Amniotic epithelial cell (primary cell): ENCODE results near the gene UBR3.
"Not testable (repeated sequence)": the region's sequence is repeated elsewhere in the genome, so short reads cannot be mapped to it uniquely, and the experiment has no call there.

Experiments used
- DNase-seq: peaks from one replicate; pipeline ENCODE4 v3.0.0-alpha.2; 2010; ENCODE audit warnings: low read depth

UBR3 gene

DNA sequence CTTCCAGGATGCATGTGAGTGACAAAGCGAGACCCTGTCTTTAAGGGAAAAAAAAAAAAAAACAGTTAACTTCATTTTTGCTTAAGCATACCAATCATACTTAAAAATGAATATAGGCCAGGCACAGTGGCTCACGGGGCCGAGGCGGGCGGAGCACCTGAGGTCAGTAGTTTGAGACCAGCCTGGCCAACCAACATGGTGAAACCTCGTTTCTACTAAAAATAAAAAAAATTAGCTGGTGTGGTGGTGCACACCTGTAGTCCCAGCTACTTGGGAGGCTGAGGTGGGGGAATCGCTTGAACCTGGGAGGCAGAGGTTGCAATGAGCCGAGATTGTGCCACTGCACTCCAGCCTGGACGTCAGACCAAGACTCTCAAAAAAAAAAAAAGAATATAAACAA lies 44.1 kb downstream of the UBR3 start:
- DNase-seq = not testable (repeated sequence)

DNA sequence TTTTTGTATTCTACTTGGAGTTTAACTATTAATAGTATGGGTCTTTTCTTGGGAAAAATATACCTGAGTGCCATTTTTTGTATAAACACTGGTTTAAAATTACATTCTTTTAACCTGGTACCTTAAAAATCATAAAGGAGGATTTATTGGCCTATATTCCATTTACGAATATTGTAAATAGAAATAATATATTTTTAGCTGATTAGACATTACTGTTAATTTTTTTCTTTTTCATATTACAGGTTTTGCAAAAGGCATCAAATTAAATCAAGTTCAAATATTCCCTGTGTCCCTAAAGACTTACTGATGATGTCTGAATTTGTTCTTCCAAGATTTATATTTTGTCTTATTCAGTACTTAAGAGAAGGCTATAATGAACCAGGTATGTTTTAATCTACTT lies 44.7 kb downstream of the UBR3 start:
- DNase-seq = no peak

DNA sequence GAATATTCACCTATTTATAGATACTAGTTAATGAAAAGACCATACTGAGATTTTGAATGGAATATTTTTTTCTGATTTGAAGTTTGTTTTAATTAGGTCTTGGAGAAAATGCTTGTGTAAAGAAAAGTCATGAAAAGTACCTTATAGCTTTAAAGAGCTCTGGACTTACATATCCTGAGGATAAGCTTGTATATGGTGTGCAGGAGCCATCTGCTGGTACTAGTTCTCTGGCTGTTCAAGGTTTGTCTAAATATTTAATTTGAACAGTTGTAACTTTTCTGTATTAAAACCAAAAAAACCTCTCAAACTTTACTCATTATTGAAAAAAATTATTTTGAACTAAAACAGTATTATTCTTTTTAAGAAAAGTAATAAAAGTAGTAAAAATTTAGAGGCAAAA lies 50.1 kb downstream of the UBR3 start:
- peak; percentile 46 for DNase-seq

DNA sequence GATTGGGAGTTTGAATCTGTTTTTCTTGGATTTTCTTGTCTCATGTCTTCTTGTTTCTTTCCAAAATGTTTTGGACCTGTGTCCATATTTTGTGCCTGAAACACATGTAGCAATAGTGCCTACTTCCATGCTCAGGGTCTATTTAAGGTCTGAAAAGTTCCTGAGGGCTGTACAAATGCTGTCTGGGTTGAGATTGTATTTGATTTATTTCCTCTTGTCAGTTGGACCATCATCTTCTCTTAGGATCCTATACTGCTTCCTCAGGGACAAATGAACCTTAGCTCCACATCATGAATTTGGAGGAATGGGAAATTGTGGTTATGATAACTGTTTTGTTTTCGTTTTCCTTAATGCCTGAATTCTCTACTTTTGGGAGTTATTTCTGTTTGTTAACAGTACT lies 59.9 kb downstream of the UBR3 start:
- DNase-seq = no peak

DNA sequence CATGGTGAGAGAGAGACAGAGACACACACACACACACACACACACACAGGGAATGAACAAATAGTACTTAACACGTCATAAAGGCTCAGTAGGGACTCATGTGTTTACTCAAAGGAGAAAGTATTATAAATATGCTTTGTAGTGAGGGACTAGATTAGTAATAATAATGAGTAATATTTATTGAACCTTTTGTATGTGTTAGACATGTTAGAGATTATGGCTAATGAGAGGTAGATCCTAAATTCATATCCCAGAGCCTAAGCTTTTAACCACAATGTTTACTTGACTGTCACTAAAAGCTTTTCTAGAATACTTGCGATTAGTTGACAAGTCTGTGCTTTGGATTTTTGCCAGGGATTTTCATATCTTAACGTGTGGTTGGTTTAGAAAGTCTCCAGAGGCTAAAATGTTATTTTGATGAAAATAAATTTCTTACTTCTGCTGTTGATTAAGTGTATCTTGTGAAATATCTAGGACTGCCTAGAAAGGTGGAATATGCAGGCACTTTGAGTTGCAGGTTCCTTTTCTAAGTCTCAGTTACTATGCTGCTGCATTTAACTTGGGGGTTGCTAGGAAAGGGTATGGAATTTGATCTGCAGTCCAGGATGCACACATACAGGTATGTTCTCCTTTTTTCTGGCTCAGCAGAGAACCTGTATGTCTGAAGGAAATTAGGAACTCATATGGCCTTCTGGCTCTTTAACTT lies 64.5 kb downstream of the UBR3 start:
- peak; percentile 94 for DNase-seq

DNA sequence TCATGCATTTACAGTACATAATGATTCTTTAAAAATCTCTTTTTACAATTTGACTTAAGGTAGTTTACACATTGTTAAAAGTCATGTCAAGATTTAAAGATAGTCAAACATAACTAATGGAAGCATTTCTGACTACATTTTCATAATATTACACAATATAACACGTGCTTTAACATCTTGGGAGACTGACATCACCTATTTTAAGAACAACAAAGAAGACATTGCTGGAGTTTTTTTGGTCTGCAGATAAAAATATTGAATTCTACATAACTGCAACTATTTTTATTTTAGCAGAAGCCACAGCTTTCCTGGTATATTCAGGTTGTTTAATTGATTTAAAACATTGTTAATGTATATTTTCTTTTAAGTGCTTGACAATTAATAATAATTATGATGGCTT lies 65.7 kb downstream of the UBR3 start:
- peak; percentile 55 for DNase-seq

DNA sequence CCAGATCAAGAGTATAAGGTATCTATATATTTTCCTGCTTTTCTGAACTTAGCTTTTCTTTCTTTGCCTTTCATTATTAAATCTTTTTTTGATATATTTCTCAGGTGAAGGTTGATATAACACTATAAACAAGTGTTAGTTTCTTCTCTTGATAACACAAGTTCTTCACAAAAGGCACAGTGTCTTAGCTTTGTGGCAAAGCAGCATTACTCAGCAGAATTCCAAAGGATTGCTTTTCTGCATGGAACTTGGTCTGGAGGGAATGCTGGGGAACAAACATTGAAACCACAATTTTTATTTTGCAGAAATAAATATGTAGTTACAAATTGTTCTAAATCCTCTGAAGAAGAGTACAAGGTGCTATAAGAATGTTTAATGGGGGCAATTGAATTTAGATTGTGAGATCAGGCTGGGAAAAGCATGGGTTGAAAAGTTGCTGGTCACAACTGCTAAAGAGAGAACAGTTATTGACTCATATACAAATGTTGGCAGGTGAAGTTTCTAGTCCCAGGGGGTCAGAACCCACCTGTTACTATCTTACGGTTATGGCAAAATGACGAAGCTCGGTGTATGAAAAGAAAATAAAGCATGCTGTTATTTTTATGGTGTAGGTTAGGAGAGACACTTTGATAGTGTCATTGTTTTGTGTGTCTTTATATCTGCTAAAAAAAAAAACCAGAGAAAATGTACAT lies 68.2 kb downstream of the UBR3 start:
- DNase-seq = peak; percentile 68

DNA sequence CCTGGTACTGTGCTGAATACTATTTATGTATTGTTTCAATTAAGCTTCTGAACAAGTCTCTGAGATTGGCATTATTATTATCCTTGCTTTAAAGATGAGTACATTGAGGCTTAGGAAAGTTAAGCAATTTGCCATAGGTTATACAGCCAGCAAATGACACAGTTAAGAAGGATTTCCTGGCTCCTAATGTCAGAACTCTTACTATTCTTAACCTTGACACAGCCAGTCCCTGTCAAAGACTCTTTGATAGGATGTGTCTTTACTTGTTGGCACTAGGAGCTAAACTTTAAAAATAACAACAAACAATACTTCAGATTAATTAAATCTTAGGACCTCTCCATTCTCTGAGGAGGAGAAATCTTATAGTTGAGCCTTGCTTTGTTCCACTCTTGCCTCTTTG lies 70.6 kb downstream of the UBR3 start:
- DNase-seq = no peak

DNA sequence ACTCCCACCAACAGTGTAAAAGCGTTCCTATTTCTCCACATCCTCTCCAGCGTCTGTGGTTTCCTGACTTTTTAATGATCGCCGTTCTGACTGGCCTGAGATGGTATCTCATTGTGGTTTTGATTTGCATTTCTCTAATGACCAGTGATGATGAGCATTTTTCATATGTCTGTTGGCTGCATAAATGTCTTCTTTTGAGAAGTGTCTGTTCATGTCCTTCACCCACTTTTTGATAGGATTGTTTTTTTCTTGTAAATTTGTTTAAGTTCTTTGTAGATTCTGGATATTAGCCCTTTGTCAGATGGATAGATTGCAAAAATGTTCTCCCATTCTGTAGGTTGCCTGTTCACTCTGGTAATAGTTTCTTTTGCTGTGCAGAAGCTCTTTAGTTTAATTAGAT lies 72.8 kb downstream of the UBR3 start:
- DNase-seq = not testable (repeated sequence)

DNA sequence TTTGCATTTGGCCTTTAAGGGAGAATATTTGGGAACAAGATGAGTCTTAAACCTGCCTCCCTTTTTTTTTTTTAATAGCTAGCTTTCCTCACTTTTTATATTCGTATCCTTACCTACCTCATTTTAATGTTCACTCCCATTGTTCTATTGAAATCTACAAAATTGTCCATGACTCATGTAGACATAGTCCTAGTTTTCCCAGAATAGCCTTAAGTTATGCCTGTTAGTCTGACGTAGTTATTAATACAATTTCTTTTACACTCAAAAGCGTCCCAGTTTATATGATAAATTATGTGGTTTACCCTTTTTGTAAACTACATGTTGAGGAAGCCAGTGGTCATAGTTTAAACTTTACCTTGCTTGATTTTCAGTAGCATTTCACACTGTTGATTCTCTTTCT lies 73.4 kb downstream of the UBR3 start:
- DNase-seq = no peak

DNA sequence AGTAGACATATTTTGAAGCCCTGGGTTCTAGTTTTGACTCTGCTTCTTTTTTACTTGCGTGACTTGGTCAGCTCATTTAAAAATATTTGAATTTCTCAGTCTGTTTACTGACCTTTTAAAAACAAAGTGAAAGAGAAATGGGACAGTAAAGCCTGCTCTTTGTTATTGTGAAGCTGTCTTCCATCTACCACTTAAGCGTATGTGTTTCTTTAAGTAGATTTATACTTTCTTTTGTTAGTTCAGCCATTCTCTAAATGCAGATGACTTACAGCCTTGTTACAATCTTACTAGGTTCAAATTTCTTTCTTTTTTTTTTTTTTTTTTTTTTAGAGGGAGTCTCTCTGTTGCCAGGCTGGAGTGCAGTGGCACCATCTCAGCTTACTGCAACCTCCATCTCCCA lies 79.5 kb downstream of the UBR3 start:
- DNase-seq = no peak

DNA sequence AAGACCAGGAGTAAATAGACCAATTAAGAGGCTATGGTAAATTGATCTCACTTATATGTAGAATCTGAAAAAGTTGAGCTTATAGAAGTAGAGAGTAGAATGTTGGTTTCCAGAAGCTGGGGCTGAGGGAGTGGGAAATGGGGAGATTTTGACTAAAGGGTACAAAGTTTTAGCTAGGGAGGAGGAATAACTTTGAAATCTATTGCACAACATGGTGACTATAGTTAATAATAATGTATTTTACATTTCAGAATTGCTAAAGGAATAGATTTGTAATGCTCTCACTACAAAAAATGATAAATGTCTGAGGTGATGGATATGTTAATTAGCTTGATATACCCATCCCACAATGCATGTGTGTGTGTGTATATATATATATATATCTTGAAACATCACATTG lies 82.1 kb downstream of the UBR3 start:
- no peak for DNase-seq

DNA sequence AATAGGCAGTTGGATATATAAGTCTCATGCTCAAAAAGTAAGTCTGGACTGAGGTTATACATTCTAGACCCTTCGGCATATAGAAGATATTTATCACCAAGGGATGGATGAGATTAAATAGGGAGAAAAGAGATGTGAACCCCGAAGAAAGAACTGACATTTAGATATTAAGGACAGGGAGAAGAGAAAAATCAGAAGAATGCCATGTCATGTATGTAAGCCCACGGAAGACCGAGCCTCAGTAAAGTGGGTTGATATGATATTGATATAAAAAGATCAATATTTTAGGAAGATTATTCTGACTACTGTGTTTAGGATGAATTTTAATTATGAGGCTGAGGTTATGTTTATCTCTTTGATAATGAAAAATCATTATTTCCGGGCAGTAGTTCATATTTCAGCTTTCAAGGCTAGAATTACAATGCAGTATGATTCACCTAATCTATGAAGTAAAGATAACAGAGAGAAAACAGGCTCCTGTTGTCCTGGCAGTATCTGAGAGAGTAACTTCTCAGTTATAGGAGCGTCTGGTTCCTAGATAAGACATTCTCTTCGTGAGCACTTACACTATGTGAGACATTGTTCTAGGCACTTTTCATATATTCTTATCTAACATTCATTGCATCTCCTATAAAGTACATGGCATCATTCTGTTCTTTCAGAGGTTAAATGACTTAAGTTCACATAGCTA lies 83.0 kb downstream of the UBR3 start:
- peak; percentile 85 for DNase-seq

DNA sequence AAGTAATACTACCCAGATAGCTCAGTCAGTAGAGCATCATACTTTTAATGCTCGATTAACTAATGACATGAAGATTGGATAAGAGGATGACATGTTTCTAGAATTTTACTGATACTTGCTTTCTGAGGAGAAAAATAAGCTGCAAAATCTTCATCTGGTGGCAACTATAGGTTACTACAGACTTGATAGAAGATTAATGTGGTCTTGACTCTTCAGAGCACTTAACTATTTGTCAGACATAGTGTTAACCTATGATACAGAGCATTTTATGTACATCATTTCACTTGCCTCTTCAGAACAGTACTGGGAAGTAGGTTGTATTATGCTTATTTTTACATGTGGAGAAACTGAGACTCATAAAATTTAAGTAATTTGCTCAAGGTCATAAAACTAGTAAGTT lies 83.9 kb downstream of the UBR3 start:
- no peak for DNase-seq

DNA sequence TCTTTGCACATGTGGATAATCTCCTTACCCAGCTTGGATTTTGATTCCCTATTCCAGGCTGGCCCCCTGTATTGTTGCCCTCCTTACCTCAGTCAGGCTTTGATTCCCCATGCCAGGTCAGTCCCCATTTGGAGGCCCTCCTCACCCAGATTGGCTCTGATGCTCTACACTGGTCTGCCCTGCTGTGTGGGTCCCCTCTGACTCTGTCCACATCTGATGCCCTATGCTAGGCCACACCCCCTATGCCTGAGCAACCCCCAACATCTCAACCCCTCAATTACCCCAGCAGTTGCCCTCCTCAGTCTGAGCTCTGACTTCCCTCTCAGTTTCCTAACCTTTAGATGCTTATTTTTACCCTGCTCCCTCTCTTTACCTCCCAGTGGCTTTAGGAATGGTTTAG lies 89.4 kb downstream of the UBR3 start:
- DNase-seq = no peak

DNA sequence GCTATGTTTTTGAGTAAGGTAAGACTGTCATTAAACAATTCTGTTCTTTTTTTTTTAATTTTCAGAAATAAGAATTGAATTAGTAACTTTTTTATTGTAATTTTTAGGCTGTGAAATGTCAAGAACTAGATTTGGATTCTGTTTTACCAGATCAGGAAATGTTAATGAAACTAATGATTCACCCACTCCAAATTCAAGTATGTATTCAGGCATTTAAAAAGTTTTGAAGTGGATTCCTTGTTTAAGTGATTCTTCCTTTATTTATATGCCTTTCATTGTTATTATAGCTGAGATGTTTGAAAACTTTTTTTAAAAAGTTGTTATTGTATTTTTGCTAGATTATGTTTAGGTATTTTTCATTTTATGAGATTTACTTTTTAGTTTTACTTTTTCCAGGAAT lies 96.7 kb downstream of the UBR3 start:
- DNase-seq = no peak

DNA sequence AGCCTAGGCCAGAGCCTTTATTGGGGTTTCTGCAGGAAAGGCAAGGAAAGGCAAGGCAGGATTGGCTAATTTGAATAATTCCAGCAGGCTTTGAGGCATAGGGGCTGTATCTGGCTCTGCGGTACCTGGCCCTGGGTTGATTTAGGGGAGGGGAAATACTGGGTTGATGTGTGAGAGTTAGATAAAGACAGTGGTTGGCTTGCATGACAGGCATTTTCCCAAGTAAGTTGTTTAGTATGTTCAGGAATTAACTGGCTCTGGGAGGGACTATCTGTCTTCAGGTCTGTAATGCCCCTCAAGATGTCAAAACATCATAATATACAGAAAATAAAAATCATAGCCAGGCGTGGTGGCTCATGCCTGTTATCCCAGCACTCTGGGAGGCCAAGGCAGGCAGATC lies 98.7 kb downstream of the UBR3 start:
- no peak for DNase-seq

DNA sequence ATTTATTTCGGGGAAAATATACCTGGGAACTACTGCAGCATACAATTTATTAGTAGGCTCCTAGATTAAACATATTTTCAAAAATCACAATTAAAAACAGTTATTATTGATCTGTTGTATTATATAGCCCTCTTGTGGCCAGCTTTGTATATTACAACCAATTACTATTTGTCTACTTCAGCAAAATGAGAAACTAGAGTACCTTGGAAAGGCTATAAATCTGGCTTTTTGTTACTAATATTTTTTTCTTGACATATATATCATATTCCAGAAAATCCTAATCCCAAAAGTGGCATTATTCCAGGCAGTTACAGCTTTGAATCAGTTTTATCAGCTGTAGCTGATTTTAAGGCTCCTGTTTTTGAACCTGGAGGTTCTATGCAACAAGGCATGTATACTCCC lies 101.2 kb downstream of the UBR3 start:
- DNase-seq = peak; percentile 60

DNA sequence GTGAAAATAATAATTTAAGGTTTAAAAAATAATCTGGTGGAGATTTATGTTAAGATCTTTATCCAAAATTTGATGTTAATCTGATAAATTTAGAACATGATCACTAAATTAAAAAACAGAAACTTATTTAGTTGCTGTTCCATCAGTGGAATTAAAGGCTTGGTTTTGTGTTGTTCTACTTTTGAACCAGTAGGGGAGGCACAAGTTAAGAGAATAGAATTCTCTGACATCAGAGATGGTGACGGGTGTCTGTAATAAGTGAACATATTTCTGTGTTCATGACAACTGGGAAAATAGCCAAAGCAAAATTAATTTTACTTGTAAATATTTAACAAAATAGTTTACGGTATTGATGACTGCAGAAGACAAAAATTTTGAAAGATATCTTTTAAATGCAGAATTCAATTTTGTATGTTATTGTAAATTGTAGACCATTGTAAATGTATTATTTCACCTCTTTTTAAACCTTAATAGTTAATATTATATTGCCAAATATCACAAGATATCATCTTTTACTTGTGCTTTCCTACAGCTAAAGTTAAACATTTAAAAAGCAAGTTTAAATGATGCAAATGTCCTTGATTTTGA lies 106.0 kb downstream of the UBR3 start:
- DNase-seq = peak; percentile 54

DNA sequence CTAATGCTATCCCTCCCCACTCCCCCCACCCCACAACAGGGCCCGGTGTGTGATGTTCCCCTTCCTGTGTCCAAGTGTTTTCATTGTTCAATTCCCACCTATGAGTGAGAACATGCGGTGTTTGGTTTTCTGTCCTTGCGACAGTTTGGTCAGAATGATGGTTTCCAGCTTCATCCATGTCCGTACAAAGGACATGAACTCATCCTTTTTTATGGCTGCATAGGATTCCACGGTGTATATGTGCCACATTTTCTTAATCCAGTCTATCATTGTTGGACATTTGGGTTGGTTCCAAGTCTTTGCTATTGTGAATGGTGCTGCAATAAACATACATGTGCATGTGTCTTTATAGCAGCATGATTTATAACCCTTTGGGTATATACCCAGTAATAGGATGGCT lies 109.4 kb downstream of the UBR3 start:
- not testable (repeated sequence) for DNase-seq

DNA sequence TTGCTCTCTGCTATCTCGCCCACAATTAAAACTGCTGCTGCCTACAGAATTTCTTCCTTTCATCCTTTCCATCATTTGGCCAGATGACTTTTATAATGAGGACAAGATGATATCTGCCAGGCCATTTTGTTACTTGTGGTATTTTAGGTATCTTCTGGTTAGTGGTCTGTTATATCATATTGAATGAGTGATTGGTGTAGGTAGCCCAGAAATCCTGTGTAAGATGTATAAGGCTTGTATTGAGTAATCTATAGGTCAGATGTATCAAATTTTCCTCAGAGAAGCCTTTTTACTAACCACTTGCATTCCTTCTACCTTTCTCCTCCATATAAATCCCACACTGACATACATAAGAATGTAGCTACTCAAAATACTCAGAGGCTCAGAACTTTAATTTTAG lies 118.3 kb downstream of the UBR3 start:
- no peak for DNase-seq

DNA sequence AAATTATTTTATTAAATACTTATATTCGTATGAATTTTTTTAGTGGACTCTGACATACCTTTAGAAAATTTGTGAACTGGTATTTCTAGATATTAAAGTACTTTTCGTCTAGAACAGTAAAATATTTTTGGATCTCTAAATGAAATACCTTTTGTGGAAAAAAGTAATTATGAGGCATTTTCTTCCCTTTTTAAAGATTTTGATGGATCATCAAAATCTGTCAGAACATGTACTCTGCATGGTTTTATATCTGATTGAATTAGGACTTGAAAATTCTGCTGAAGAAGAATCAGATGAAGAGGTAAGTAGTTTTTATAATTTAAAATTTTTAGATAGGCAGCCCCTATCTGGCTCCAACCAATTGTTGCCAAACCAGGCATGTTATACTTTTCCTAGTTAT lies 118.8 kb downstream of the UBR3 start:
- no peak for DNase-seq

DNA sequence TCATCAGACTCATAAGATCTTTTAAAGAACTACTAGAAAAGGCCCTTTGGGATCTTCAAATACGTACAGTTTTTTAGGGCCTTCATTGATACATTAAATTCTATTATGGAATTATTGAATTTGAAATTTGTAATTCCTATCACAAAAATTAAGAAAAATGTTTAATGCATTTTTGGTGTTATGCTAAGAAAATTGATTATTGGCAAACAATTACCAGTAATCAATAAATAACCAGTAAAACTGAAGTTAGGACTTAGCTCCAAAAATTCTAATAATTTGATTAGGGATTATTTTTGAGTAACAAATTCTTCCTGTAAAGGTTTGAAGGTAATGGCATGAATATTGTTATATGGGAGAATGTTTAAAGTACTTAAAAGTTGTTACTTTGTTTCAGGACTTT lies 119.3 kb downstream of the UBR3 start:
- no peak for DNase-seq
